Esophagus muscularis mucosa (tissue), 4 donors: ENCODE data around the gene TRIM2. TPM values are rescaled to one million over a fixed set of nuclear protein-coding genes. Genes with fewer than 3 reads are reported as not detected.

Experiments
- DNase-seq: peaks from one replicate; pipeline ENCODE4 v3.0.0-alpha.2; 2017; ENCODE audit errors: extremely low spot score
- H3K27ac ChIP-seq, 4 donors: fragments of 200-600 bp; sonication (generic); replicated peaks in 1 of 4; 1 replicate in 3 of 4; 2 replicates in 1 of 4; pipeline ENCODE4 v1.5.1; 2016 to 2019; ENCODE audit warnings: mild to moderate bottlenecking in 1 of 4
- H3K27me3 ChIP-seq, 4 donors: fragments of 200-600 bp; sonication (generic); one replicate each; pipeline versions ENCODE4 v1.5.1 to v1.6.0; 2016 to 2019
- H3K36me3 ChIP-seq, 4 donors: fragments of 200-600 bp; sonication (generic); one replicate each; pipeline ENCODE4 v1.5.1; 2016 to 2019
- H3K4me1 ChIP-seq, 4 donors: fragments of 200-600 bp; sonication (generic); one replicate each; pipeline ENCODE4 v1.5.1; 2016 to 2019
- H3K4me3 ChIP-seq, 4 donors: fragments of 200-600 bp; sonication (generic); 1 replicate in 2 of 4; 2 replicates in 2 of 4; pipeline ENCODE4 v1.5.1; 2016 to 2019; ENCODE audit warnings: mild to moderate bottlenecking in 4 of 4, moderate library complexity in 1 of 4
- H3K9me3 ChIP-seq, 4 donors: fragments of 200-600 bp; sonication (generic); 1 replicate in 3 of 4; 2 replicates in 1 of 4; pipeline ENCODE4 v1.5.1; 2016 to 2019
- CTCF ChIP-seq, 3 experiments: fragments of 200-600 bp in 2 of 3; fragments of 450-650 bp in 1 of 3; sonication (generic) in 2 of 3; IDR thresholded peaks; one replicate each; pipeline ENCODE4 v1.5.1; 2017 to 2019; ENCODE audit warnings: antibody characterized with exemption in 3 of 3, mild to moderate bottlenecking in 2 of 3, moderate library complexity in 1 of 3
- EP300 ChIP-seq: sonication (generic); formaldehyde crosslinking; IDR thresholded peaks from one replicate; pipeline ENCODE4 v1.6.1; 2017; ENCODE audit warnings: antibody characterized with exemption
- POLR2A ChIP-seq: fragments of 450-650 bp; IDR thresholded peaks from one replicate; pipeline ENCODE4 v1.6.1; 2017; ENCODE audit warnings: antibody characterized with exemption, moderate library complexity, mild to moderate bottlenecking, low read depth
- POLR2AphosphoS5 ChIP-seq, 2 donors: sonication (generic); formaldehyde crosslinking; IDR thresholded peaks; one replicate each; pipeline ENCODE4 v1.6.1; 2017; ENCODE audit warnings: antibody characterized with exemption in 2 of 2
- WGBS: methylation state at CpG from one replicate; pipeline ENCODE4 v1.1.5; 2018; 5-methylcytosine and 5-hydroxymethylcytosine counted together
- intact Hi-C: fragments of 100-400 bp; cut with DNase I; formaldehyde crosslinking; loops from one replicate; pipeline ENCODE4 v1.15.1; 2023
- total RNA-seq, 4 donors: library from RNA; depleted of rRNA; stranded (reverse); fragments of >200 nt; gene quantifications; one replicate each; pipeline versions ENCODE4 v1.1.0 to v1.2.1, GENCODE V29; 2016

The TRIM2 gene
- total RNA-seq, 4 donors from 2014 or later, result 28.3 to 36.9 (median 30.4) TPM

GRCh38 chr4:153261461-153261860 lies 57.2 kb downstream of the TRIM2 start:
- no peaks in the 10 kb centered on the region for H3K27me3 ChIP-seq
- no peaks in the 10 kb centered on the region for H3K9me3 ChIP-seq
- H3K4me1 ChIP-seq, result peaks cover 0 to 26% (median 20%) of the 10 kb centered on the region in 4 donors
- DNase-seq, result no peak
- 94% methylated on average over 2 of the region's 2 CpGs for WGBS
- H3K4me3 ChIP-seq, result no peak overlapping the region
- H3K27ac ChIP-seq, result no peak overlapping the region
- intact Hi-C loops, result no loop called here
- no peaks in the 10 kb centered on the region for H3K36me3 ChIP-seq
- TF ChIP-seq POLR2AphosphoS5 (IDR thresholded peaks at IDR 0.05), result no peak
- TF ChIP-seq POLR2A, result no peak
- TF ChIP-seq CTCF (IDR thresholded peaks at IDR 0.05), result no peak
- no peak for TF ChIP-seq EP300

DNA sequence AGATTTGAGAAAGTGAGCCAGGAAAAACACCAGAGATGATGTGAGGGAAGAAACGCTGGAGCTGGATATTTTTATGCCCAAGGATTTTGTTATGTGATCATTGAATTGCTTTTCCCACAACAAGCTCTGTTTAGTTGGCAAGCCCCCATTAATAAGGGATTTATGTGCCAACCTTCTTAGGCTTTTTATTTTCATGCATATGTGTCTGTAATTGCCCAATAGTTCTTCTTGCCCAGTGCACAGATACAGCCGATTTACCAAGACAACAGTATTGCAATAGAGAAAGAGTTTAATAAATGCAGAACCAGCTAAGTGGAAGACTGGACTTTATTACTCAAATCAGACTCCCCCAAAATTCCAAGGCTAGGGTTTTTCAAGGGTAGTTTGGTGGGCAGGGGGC lies 57.7 kb downstream of the TRIM2 start:
- Histone ChIP-seq H3K4me1 (peaks cover under 1 to 27% (median 20%) of the 10 kb centered on the region in 4 donors), H3K9me3 (no peaks in the 10 kb centered on the region), H3K27ac (no peak overlapping the region), H3K27me3 (no peaks in the 10 kb centered on the region), H3K36me3 (no peaks in the 10 kb centered on the region), H3K4me3 (no peak overlapping the region)
- no peak for DNase-seq
- no peak for TF ChIP-seq POLR2A
- no peak for TF ChIP-seq EP300
- TF ChIP-seq CTCF (IDR thresholded peaks at IDR 0.05), result no peak
- no peak for TF ChIP-seq POLR2AphosphoS5 (IDR thresholded peaks at IDR 0.05)
- WGBS, result 90% methylated on average over 2 of the region's 2 CpGs
- intact Hi-C loops, result no loop called here

GRCh38 chr4:153265306-153266047 lies 61.2 kb downstream of the TRIM2 start:
- Histone ChIP-seq H3K27ac (no peak overlapping the region), H3K9me3 (no peaks in the 10 kb centered on the region), H3K36me3 (peaks cover 0 to 2% (median 0%) of the 10 kb centered on the region in 4 donors), H3K27me3 (no peaks in the 10 kb centered on the region), H3K4me1 (peaks cover 5 to 36% (median 24%) of the 10 kb centered on the region in 4 donors), H3K4me3 (no peak overlapping the region)
- TF ChIP-seq POLR2A, result no peak
- no peak for TF ChIP-seq CTCF (IDR thresholded peaks at IDR 0.05)
- no peak for TF ChIP-seq POLR2AphosphoS5 (IDR thresholded peaks at IDR 0.05)
- no peak for TF ChIP-seq EP300
- intact Hi-C loops, result no loop called here
- peak; percentile 12 for DNase-seq
- 90% methylated on average over 9 of the region's 9 CpGs for WGBS

DNA sequence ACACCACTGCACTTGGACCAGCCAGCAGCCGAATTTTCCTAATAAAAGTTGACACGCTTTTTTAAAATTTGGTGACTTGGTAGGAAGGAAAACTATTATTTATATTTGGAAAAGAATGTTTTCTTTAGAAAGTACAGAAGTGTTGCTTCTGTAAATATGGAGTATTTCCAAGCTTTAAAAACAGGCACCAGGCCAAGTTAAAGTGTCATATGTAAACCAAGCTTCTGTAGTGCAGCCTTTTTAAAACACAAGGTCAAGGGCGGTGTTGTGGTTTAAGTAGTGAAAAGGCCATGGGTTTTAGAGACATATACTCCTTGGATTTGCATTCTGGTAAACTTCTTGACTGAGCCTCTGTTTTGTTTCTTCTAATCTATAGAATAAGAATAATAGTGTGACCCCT lies 62.7 kb downstream of the TRIM2 start:
- Histone ChIP-seq H3K27ac (peak overlapping the region in 2 of 4 donors; percentile 19 to 46), H3K36me3 (peaks cover 0 to 7% (median 4%) of the 10 kb centered on the region in 4 donors), H3K4me3 (no peak overlapping the region), H3K4me1 (peaks cover 5 to 38% (median 24%) of the 10 kb centered on the region in 4 donors), H3K9me3 (no peaks in the 10 kb centered on the region), H3K27me3 (no peaks in the 10 kb centered on the region)
- intact Hi-C loops, result no loop called here
- WGBS, result 53% methylated on average over 3 of the region's 3 CpGs
- DNase-seq, result peak; percentile 5
- TF ChIP-seq POLR2A (no peak), POLR2AphosphoS5 (IDR thresholded peaks at IDR 0.05) (no peak), EP300 (no peak), CTCF (IDR thresholded peaks at IDR 0.05) (no peak)
